CD4-positive, alpha-beta T cell treated with Interleukin-15 for 1 hour (primary cell): ENCODE data around the gene C4B.
"Not testable (repeated sequence)": the region's sequence is repeated elsewhere in the genome, so short reads cannot be mapped to it uniquely, and the experiment has no call there.

ENCODE experiments used
- DNase-seq: peaks from one replicate; pipeline ENCODE4 v3.0.0-alpha.2; 2020

C4B gene

DNA sequence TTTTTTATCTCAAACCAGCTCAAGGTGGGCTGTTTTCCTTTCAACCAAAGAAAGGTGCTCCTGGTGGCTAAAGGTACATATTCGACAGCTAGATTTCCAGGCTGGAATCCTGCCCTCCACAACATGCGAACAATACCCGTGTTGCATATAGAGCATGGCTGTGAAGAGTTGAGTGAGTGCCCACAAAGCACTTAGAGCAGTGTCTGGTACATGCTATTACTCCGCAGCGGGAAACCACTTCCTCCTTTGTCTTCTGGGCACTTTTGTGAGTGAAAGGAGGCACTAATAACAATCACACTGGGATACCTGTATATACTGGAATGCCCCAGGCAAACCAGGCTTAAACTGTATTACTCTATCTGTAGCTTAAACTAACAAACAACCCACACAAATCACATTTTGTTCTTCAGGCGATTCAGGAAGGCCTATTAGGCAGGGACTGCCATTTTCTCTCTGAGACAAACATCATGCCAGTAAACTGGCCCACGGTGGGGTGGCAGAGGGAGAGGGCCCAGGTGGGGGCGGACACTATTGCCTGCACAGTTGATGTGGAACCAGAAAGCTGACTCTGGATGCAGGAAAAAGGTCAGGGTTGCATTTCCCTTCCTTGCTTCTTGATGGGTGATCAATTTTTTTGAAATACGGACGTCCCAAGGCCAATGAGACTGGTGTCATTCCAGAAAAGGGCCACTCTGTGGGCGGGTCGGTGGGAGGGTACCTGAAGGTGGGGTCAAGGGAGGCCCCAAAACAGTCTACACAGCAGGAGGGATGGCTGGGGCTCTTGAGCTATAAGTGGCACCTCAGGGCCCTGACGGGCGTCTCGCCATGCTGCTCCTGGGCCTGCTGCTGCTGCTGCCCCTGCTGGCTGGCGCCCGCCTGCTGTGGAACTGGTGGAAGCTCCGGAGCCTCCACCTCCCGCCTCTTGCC is 23.3 kb downstream of the C4B start, which contains the start of gene CYP21A2:
Gene CYP21A2 (plus strand): TSS at position 818 of the 927 bp plus-strand sequence. CDS start 8 bp downstream, at position 826.
- not testable (repeated sequence) for DNase-seq

DNA sequence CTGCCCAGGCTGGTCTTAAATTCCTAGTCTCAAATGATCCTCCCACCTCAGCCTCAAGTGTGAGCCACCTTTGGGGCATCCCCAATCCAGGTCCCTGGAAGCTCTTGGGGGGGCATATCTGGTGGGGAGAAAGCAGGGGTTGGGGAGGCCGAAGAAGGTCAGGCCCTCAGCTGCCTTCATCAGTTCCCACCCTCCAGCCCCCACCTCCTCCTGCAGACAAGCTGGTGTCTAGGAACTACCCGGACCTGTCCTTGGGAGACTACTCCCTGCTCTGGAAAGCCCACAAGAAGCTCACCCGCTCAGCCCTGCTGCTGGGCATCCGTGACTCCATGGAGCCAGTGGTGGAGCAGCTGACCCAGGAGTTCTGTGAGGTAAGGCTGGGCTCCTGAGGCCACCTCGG is 24.3 kb downstream of the C4B start:
- DNase-seq = not testable (repeated sequence)

- DNase-seq = not testable (repeated sequence)
Measured at GRCh38 chr6:32039321-32040274, 25.0 kb downstream of the C4B start.

GRCh38 chr6:32040299-32041049 is 25.9 kb downstream of the C4B start:
- DNase-seq = not testable (repeated sequence)

DNA sequence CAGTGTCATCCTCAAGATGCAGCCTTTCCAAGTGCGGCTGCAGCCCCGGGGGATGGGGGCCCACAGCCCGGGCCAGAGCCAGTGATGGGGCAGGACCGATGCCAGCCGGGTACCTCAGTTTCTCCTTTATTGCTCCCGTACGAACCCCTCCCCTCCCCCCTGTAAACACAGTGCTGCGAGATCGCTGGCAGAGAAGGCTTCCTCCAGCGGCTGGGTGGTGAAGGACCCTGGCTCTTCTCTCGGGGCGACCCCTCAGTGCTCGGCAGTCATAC is 26.4 kb downstream of the C4B start:
- not testable (repeated sequence) for DNase-seq

- not testable (repeated sequence) for DNase-seq
Measured at GRCh38 chr6:32041385-32041784, 26.8 kb downstream of the C4B start.

- DNase-seq = not testable (repeated sequence)
Measured at GRCh38 chr6:32042276-32042675, 27.7 kb downstream of the C4B start.

DNA sequence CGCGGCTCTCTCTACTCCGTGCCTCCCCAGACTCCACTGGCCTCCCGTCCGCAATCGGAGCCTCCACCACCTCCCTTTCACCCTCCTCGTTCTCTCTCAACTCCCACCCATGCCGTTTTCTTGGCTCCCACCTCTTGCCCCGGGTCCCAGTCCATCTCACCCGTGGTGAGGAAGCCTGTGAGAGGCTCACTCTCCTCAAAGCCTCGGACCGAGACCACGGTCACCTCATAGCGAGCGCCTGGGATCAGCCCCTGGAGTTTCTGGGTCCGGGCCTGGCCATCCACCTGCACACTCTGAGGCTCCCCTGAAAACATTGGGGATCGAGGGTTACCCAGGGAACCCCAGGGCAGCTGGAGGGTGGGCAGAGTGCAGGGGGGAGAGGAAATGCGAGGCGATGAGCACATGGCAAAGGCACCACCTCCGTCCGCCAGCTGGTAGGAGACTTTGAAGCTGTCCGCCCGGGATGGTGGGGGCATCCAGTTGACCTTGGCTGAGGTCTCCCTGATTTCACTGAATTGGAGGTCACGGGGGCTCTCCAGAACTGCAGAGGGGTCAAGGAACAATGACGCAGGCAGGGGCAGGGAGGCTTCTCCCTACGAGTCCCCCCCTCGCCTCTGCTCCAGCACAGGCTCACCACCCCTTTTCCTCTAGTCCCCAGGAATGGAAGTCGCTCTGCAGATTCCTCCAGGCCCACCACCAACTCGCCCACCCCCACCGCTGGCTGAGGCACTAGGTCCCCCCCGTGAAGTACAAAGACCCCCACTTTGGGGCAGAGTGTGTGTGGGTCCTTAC is 29.2 kb downstream of the C4B start:
- DNase-seq = not testable (repeated sequence)

- not testable (repeated sequence) for DNase-seq
Measured at GRCh38 chr6:32044916-32045315, 30.3 kb downstream of the C4B start.

DNA sequence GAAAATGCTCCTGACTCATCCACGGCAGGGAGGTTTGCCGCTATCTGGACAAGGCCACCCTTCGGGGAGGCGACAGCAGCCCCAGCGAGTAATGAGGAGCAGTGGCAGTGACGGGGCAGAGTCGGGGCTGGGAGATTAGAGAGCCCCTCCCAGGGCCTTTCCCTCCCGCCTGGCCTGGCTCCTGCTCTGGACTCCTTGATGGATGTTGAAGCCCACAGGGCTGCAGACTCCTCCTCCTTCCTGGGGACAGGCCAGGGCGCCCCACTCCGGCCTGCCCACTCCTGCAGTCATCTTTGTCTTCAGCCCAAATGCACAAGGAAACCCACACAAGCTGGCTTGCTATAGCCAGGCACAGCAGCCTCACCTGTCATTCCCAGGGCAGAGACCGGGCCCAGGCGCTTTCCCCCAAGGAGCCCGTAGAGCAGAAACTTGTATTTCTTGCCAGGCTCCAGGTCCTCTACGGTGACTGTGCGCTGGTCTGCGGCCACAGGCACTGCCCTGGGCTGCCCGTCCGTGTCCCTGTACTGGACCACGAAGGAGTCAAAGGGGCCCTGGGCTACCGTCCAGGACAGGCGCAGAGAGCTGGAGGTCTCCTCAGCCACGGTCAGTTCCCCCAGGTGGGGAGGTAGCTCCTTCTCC is 31.3 kb downstream of the C4B start:
- no peak for DNase-seq

- no peak for DNase-seq
Measured at GRCh38 chr6:32046450-32047083, 32.0 kb downstream of the C4B start.

DNA sequence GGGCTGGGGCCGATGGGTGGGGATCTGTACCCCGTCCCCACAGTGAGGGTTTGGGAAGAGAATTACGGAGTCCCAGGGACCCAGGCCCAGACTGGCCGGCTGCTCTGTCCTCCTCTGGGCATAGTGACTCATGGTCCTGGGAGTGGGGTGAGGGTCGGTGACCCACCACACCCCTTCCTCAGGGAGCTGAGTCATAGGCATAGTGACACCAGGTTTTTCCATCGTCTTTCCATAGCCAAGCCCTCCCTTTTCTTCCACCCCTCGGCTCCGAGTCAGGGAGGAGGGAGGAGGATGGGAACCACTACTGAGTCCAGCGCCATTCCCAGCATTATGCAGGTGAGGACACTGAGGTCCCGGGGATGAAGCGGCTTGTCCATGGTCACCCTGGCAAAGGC is 32.5 kb downstream of the C4B start:
- DNase-seq = no peak

DNA sequence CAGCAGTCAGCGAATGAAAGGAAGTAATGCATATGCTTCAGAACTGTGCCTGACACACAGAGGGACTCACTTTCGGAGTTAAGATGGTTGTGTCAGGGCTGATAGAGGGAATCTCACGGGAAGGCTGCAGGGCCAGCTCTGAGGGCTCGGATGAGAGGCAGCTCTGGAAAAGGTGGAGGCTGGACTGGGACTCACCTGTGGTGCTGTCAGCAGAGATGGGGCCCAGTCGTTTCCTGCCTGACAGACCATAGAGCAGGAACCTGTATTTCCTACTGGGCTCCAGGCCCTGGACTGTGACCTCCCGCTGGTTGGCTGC is 32.9 kb downstream of the C4B start:
- DNase-seq = no peak

GRCh38 chr6:32047855-32048766 is 33.5 kb downstream of the C4B start:
- DNase-seq = peak; percentile 51

GRCh38 chr6:32049149-32049548 is 34.6 kb downstream of the C4B start:
- DNase-seq = not testable (repeated sequence)

DNA sequence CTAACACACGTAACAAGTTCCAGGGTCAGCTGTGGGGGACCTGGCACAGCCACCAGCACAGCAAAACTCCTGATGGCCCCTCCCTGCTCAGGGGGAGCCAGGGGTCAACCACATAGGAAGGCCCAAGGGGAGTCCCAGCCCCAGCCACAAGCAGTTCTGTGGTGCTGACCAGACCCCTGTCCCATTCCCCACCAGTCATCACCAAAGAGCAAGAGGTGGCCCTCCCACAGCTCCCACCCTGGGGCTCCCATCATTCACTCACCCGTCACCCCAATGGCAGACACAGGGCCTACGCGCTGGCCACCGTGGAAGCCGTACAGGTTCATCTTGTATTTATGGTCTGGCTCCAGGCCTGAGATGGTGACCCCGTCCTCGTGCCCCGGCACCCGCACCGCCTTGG is 35.1 kb downstream of the C4B start:
- DNase-seq = not testable (repeated sequence)

- DNase-seq = no peak
Measured at GRCh38 chr6:32050562-32050961, 36.0 kb downstream of the C4B start.

GRCh38 chr6:32052626-32053025 is 38.0 kb downstream of the C4B start:
- not testable (repeated sequence) for DNase-seq

DNA sequence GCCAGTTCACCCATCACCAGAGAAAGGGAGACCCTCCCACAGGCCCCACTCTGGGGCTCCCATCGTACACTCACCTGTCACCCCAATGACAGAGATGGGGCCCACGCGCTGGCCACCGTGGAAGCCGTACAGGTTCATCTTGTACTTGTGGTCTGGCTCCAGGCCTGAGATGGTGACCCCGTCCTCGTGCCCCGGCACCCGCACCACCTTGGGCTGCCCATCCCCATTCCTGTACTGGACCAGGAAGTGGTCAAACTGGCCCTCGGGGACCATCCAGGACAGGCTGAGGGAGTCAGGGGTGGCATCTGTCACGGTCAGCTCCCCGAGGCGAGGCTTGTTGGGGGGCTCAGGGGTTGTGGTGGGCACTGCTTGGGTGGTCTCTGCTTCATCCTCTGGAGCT is 38.7 kb downstream of the C4B start:
- DNase-seq = not testable (repeated sequence)

DNA sequence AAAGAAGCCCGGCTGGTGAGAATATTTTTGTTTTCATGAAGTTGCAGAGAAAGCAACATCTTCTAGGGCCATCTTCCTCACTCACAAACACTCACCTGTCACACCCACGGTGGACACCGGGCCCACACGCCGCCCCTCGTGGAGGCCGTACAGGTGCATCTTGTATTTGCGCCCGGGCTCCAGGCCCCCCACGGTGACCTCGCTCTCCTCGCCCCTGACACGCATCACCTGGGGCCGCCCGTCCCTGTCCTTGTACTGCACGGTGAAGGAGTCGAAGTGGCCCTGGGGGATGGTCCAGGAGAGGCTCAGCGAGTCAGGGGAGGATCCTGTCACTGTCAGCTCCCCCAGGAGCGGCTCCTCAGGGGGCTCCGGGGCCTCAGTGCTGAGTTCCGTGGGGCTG is 41.2 kb downstream of the C4B start:
- DNase-seq = not testable (repeated sequence)
